HUES48 (cell line): ENCODE data around the gene LDB3.
"Not testable (repeated sequence)": the region's sequence is repeated elsewhere in the genome, so short reads cannot be mapped to it uniquely, and the experiment has no call there.

Experiments
- H3K27ac ChIP-seq: one replicate; pipeline ENCODE4 v1.7.0; 2013; ENCODE audit warnings: low read depth, low read length, inconsistent platforms
- H3K27me3 ChIP-seq: 2 replicates; pipeline ENCODE4 v1.6.1; 2013; ENCODE audit warnings: mild to moderate bottlenecking, low read length; ENCODE audit not compliant: control insufficient read depth, insufficient read depth
- H3K36me3 ChIP-seq: 2 replicates; pipeline ENCODE4 v1.6.1; 2013; ENCODE audit warnings: low read length; ENCODE audit not compliant: control insufficient read depth, insufficient read depth
- H3K4me1 ChIP-seq: 2 replicates; pipeline ENCODE4 v1.6.1; 2013; ENCODE audit warnings: mild to moderate bottlenecking, low read length; ENCODE audit not compliant: control insufficient read depth, insufficient read depth
- H3K4me3 ChIP-seq: 2 replicates; pipeline ENCODE4 v1.5.1; 2013; ENCODE audit warnings: mild to moderate bottlenecking, low read depth, low read length
- H3K9ac ChIP-seq: 2 replicates; pipeline ENCODE4 v1.6.1; 2013; ENCODE audit warnings: mild to moderate bottlenecking, low read depth, low read length, moderate library complexity
- H3K9me3 ChIP-seq: 2 replicates; pipeline ENCODE4 v1.6.1; 2013; ENCODE audit warnings: low read length; ENCODE audit not compliant: control insufficient read depth, insufficient read depth

Gene LDB3

GRCh38 chr10:86724445-86724844 lies 56.1 kb downstream of the LDB3 start:
- H3K9ac ChIP-seq = no peak overlapping the region
- no peaks in the 10 kb centered on the region for H3K36me3 ChIP-seq
- H3K27ac ChIP-seq = no peak overlapping the region
- no peak overlapping the region for H3K4me3 ChIP-seq
- H3K9me3 ChIP-seq = no peaks in the 10 kb centered on the region
- no peaks in the 10 kb centered on the region for H3K27me3 ChIP-seq
- no peaks in the 10 kb centered on the region for H3K4me1 ChIP-seq

GRCh38 chr10:86725980-86726676 lies 57.8 kb downstream of the LDB3 start:
- Histone ChIP-seq H3K4me3 (no peak overlapping the region), H3K27me3 (no peaks in the 10 kb centered on the region), H3K36me3 (no peaks in the 10 kb centered on the region), H3K9me3 (no peaks in the 10 kb centered on the region), H3K27ac (no peak overlapping the region), H3K4me1 (no peaks in the 10 kb centered on the region), H3K9ac (no peak overlapping the region)

GRCh38 chr10:86726677-86726999 lies 58.3 kb downstream of the LDB3 start:
- Histone ChIP-seq H3K27me3 (no peaks in the 10 kb centered on the region), H3K4me3 (no peak overlapping the region), H3K9ac (no peak overlapping the region)

GRCh38 chr10:86727470-86727869 lies 59.2 kb downstream of the LDB3 start:
- Histone ChIP-seq H3K27me3 (no peaks in the 10 kb centered on the region), H3K9me3 (no peaks in the 10 kb centered on the region), H3K4me1 (no peaks in the 10 kb centered on the region), H3K9ac (no peak overlapping the region), H3K27ac (no peak overlapping the region), H3K36me3 (no peaks in the 10 kb centered on the region), H3K4me3 (no peak overlapping the region)

More at GRCh38 chr10:86726677-86726999, 58.3 kb downstream of the LDB3 start:
- no peaks in the 10 kb centered on the region for H3K9me3 ChIP-seq
- H3K27ac ChIP-seq = no peak overlapping the region
- H3K36me3 ChIP-seq = no peaks in the 10 kb centered on the region
- no peaks in the 10 kb centered on the region for H3K4me1 ChIP-seq

GRCh38 chr10:86728056-86728455 lies 59.7 kb downstream of the LDB3 start:
- H3K27ac ChIP-seq = no peak overlapping the region
- H3K4me1 ChIP-seq = peaks cover 2% of the 10 kb centered on the region; the same call in 1 of the 2 replicates
- H3K9me3 ChIP-seq = no peaks in the 10 kb centered on the region
- H3K9ac ChIP-seq = no peak overlapping the region
- H3K36me3 ChIP-seq = no peaks in the 10 kb centered on the region
- no peaks in the 10 kb centered on the region for H3K27me3 ChIP-seq
- no peak overlapping the region for H3K4me3 ChIP-seq

GRCh38 chr10:86729677-86730076 lies 61.4 kb downstream of the LDB3 start:
- Histone ChIP-seq H3K27ac (no peak overlapping the region), H3K4me3 (no peak overlapping the region), H3K27me3 (no peaks in the 10 kb centered on the region), H3K36me3 (no peaks in the 10 kb centered on the region), H3K4me1 (peaks cover 6% of the 10 kb centered on the region; the same call in 1 of the 2 replicates), H3K9ac (no peak overlapping the region), H3K9me3 (no peaks in the 10 kb centered on the region)

- Histone ChIP-seq H3K27ac (no peak overlapping the region), H3K4me1 (peaks cover 6% of the 10 kb centered on the region; the same call in 1 of the 2 replicates), H3K4me3 (no peak overlapping the region), H3K9ac (no peak overlapping the region), H3K27me3 (no peaks in the 10 kb centered on the region), H3K9me3 (no peaks in the 10 kb centered on the region), H3K36me3 (no peaks in the 10 kb centered on the region)
Measured at GRCh38 chr10:86730227-86730626, 61.9 kb downstream of the LDB3 start.

GRCh38 chr10:86732771-86733170 lies 64.5 kb downstream of the LDB3 start:
- no peak overlapping the region for H3K4me3 ChIP-seq
- no peak overlapping the region for H3K9ac ChIP-seq
- H3K4me1 ChIP-seq = peaks cover 6% of the 10 kb centered on the region; the same call in 1 of the 2 replicates
- no peaks in the 10 kb centered on the region for H3K36me3 ChIP-seq
- H3K27me3 ChIP-seq = no peaks in the 10 kb centered on the region
- H3K9me3 ChIP-seq = no peaks in the 10 kb centered on the region
- H3K27ac ChIP-seq = no peak overlapping the region

GRCh38 chr10:86733260-86733671 lies 65.0 kb downstream of the LDB3 start:
- Histone ChIP-seq H3K4me1 (peaks cover 6% of the 10 kb centered on the region; the same call in 1 of the 2 replicates), H3K4me3 (no peak overlapping the region), H3K9me3 (no peaks in the 10 kb centered on the region), H3K27ac (no peak overlapping the region), H3K36me3 (no peaks in the 10 kb centered on the region), H3K27me3 (no peaks in the 10 kb centered on the region), H3K9ac (no peak overlapping the region)

- Histone ChIP-seq H3K27me3 (no peaks in the 10 kb centered on the region), H3K4me3 (no peak overlapping the region)
Measured at GRCh38 chr10:86734207-86734988, 66.1 kb downstream of the LDB3 start.

GRCh38 chr10:86735278-86735677 lies 67.0 kb downstream of the LDB3 start:
- not testable (repeated sequence) for H3K4me1 ChIP-seq, H3K36me3 ChIP-seq, H3K4me3 ChIP-seq, H3K9ac ChIP-seq, H3K27ac ChIP-seq, H3K27me3 ChIP-seq, H3K9me3 ChIP-seq

More at GRCh38 chr10:86734207-86734988, 66.1 kb downstream of the LDB3 start:
- Histone ChIP-seq H3K9me3 (no peaks in the 10 kb centered on the region), H3K4me1 (peaks cover 6% of the 10 kb centered on the region; the same call in 1 of the 2 replicates), H3K36me3 (no peaks in the 10 kb centered on the region), H3K9ac (no peak overlapping the region), H3K27ac (no peak overlapping the region)
